Measurements from ENCODE around the gene TAGAP.
A peak's percentile ranks its signal among the peaks of the same experiment; 100 is the strongest.
"Not testable (repeated sequence)": the region's sequence is repeated elsewhere in the genome, so short reads cannot be mapped to it uniquely, and the experiment has no call there.

The TAGAP gene

DNA sequence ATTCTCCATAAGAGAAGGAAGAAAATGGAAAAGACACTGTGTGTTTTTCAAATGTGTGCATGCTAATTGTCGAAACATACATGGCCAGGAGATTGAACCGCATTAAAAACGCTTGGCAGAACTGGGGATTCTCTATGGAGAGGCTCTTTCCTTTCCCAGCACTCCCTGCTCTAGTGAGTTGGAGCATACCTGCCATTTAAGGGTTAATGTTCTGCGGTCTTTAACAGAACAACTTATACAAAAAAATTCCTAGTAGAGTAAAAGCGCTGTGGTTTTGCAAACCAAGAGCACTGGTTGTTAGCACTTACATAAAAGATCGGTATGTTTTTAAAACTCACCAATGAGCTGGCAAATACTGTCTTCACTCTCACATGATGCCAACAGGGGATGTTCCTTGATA, 1.5 kb downstream of the TAGAP start:
- DNase-seq = no peak

GRCh38 chr6:159042826-159043181, 2.0 kb downstream of the TAGAP start:
- DNase-seq = no peak

GRCh38 chr6:159042003-159042825, 2.6 kb downstream of the TAGAP start:
- DNase-seq = peak; percentile 80

DNA sequence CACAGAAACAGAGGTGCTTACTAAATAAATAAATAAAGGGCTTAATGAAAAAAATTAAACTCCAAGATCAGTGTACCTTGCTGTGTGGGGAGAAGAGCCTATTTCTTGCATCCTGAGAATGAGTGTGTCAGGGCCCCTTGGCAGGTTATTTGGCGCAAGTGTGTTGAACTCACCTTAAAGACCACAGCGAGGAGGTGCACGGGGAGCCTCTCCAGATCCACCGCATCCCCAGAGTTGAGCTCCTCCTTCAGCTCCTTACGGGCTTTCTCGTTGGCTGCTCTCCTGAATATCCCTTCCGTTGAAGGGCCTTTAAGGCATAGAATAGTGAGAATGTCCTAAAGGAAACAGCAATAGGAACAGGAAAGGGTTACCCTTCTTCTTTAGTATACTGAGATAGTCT, 3.6 kb downstream of the TAGAP start:
- no peak for DNase-seq

DNA sequence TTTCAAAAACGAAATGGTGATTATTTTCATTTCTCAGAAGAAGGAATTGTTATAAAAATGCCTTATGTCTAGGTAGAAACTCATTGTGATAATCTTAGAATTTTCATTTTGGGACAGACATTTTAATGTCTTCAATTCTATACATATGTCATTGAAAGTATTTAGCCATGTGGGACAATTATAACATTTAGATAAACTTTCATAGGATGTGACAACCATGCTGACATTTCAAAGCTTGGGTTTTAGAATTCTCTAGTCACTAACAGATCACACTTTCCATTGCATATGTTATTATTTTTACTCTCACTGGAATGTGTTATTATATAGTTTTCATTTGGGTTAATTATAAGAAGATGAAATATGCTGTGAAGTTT, 4.9 kb downstream of the TAGAP start:
- no peak for DNase-seq

DNA sequence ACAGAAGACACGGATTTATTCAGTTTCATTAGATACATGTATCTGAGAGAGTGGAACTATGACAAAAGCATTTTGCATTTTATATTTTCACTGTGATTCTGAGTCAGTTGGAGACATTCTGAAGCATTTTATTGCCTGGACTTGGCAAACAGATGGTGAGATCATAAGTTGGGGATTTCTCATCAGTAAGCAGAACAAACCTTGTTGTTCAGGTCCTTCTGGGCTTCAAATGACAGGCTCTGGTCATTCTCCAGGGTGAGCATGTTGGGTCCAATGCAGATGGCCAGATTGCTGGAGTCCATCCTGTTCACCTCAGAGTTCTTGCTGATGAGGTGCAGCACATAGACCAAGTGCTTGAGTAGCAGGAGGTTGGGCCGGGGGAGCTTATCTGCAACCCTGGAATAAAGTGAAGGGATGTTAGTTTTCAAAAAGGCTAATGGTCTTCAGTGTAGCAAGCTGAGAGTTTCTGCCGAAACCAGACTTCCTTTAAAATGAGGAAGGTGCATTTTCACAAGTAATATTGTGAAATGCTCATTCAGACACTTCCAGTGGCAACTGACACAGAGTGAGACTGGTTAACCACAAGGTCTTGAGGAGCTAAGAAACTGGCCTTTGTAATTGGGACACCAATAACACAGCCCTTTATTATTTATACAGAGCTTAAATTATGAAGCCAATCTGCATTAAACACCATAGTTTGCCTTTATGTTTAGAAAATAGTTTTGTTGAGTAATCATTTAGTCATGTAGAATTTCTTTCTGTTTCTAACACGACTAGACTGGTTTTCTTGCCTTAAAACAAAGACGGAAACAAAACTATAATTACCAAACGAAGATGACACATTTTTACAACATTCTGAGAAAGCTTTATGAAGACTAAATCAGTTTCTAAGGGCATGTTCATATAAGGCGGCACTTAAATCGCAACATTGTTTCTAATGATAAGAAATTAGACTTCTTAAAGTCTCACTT, 5.6 kb downstream of the TAGAP start:
- DNase-seq = no peak

DNA sequence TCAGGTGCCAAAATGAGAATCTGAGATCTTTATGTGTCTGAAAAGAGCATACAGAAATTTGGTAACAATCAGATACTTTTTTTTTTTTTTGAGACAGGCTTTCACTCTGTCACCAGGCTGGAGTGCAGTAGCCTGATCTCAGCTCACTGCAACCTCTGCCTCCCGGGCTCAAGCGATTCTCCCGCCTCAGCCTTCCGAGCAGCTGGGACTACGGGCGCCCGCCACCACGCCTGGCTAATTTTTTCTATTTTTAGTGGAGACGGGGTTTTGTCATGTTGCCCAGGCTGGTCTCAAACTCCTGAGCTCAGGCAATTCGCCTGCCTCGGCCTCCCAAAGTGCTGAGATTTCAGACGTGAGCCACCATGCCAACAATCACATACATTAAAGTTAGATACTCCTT, 6.5 kb downstream of the TAGAP start:
- DNase-seq = not testable (repeated sequence)

DNA sequence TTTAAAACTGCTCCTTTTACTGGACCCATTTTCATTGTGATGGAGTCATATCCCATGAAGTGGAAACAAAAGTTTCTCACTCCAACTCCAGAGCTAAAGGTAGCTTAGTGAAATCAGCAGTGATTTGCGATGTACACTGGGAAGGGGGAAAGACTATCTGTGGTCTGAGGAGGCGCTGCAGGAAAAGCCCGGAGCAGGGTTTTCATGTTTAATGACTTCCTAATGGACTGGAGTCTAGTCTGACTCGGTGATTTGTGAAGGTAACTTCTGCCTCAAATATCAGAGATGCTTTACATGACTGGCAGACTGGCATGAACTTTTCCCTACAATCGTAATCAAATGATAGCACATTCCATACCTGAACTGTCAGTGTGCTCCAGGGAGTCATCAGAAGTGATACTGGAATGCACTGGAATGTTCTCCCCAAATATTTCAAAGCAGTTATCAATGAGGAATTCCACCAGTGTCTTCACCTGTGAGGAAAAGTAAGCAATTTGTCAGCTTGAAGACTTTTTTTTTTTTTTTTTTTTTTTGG, 7.0 kb downstream of the TAGAP start:
- no peak for DNase-seq

DNA sequence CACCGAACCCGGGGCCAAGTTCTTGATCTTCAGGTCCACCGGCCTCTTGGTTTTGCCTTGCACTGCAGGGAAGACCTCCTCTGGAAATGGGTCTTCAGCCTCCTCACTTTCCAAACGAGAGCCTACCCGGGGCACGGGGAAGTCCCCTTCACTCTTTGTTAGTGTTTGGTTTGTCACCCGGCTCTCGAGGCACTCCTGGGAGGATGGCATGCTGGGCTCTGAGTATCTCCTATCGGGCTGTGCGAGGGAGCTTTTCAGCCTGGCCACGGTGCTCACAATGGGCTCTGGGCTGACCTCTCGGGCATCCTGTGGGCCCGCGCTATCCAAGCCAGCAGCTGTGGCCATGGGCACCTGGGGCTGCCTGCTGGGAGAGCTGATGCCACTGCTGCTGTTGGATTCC, 8.1 kb downstream of the TAGAP start:
- DNase-seq = no peak

- DNase-seq = no peak
Measured at GRCh38 chr6:159035891-159036290, 8.9 kb downstream of the TAGAP start.

DNA sequence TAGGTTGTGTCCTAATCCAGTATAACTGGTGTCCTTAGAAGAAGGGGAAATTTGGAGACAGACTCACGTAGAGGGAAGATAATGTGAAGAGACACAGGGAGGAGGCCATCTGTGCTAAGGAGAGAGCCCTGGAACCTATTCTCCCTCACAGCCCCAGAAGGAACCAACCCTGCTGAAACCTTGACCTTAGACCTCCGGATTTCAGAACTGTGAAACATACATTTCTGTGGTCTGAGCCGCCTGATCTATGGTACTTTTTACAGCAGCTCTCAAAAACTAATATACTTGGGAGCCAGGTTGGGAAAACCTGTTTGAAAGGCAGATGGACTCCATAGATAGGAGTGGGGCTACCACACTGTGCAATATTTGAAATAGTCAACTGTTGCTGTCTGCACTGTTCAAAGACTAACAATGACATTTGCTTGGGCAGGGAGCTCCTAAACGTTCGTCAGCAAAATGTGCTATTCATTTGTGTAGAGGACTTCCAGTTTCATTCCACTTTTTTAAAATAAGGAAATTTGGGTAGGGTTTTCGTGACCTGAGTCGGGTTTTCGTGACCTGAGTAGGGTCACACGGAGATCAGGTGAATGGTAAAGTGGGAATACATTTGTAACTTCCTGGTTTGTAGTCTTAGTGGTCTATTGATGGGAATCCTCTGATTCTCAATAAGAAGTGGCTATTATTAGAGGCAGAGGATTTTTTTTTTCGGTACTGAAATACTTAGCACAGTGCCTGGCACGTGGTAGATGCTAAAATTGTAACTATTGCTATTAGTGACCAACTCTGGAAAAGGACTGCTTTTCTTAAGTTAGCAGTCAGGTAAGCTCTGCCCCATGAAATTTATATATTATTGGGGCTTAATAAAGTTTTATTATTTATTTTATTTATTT, 11.4 kb downstream of the TAGAP start:
- no peak for DNase-seq

DNA sequence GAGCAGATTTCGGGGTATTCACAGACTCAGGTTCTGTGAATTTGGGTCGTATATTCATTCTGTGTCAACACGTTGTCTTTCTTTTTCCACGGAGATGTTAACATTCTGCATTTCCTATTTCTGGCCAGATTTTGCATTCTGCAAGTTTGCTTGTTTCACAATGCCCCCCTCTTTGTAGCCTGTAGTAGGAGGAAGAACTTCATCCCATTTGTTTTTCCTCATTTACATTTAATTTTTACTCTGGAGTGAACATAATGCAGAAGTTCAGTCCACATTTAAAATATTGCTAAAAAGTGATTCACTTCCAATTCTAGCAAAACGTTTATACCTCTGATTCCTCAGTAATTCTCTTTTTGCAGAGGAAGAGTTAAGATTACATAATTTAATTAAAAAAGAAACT, 12.9 kb downstream of the TAGAP start:
- no peak for DNase-seq

- DNase-seq = no peak
Measured at GRCh38 chr6:159030168-159030567, 14.6 kb downstream of the TAGAP start.

GRCh38 chr6:159025224-159025623, 19.6 kb downstream of the TAGAP start:
- DNase-seq = not testable (repeated sequence)

DNA sequence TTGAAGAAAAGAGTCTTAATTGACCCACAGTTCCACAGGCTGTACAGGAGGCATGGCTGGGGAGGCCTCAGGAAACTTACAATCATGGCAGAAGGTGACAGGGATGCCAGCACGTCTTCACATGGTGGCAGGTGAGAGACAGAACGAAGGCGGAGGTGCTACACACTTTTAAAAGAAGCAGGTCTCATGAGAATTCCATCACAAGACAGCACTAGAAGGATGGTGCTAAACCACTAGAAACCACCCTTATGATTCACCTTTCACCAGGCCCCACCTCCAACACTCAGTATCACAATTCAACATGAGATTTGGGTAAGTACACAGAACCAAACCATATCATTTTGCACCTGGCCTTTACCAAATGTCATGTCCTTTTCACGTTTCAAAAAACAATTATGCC, 20.9 kb downstream of the TAGAP start:
- no peak for DNase-seq

GRCh38 chr6:159020011-159020410, 24.8 kb downstream of the TAGAP start:
- DNase-seq = no peak

DNA sequence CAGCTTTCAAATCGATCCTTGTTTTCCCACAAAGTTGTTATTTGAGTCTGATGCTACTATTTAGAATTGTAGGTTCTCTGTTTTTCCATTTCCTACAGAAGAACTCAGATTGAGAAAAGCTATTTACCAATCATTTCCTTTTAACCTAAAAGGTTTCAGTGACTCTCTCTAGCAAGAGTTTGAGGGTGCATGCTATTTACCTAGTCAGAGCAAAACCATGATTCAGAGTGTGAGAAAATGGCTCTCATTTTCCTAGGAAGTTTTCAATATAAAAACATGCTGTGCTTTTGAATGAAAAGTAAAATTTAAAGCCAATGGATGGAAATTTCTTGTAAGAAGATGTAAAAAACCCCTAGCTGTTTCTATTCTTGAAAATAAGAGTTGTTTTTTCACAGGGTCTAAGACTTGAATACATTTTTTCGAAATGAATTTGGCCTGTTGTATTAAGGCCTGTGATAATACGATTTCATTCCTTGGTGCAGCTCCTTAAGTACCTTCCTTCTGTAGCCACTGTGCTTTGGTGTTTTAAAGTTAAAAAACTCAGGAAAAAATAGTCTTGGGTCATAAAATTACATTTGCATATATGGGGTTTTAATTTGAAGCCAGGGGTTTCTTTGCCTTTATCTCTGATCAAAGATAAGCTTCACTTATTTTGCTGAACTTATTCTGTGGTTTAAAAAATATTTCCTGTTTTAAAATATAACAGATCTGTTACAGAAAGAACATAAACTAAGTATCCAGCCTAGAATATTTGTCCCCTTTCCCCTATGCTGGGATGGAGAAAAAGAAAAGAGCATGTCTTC, 26.8 kb downstream of the TAGAP start:
- DNase-seq = no peak

DNA sequence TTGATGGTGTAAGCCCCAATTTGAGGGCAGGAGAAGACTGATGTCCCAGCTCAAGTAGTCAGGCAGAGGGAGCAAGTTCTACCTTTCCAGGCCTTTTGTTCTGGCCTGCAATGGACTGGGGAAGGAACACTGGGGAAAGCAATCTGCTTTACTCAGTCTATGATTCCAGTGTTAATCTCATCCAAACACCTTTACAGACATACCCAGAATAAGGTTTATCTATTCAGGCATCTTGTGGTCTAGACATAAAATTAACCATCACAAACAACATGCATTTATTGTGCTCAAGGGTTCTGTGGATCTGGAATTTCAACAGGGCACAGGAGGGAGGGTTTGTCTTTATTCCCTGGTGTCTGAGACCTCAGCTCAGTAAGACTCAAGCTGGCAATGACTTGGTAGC, 30.4 kb downstream of the TAGAP start:
- no peak for DNase-seq

DNA sequence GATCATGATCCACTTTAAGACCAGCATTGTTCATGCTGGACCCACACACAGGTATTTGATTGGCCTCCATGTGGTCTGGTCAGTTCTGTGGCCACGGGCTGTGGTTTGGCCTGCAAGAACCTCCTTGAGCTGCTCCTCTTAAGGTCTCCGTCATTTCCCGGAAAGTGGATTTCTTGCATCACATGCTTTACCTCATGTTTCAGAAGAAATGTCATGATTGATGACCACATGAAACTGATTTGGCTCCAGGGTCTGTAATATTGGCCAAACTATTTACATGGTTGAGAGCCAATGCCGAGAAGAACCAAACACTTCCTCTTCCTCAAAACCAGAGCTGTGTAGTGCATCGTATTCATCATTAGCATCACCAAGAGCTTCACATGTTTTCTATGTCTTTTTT, 31.6 kb downstream of the TAGAP start:
- no peak for DNase-seq

DNA sequence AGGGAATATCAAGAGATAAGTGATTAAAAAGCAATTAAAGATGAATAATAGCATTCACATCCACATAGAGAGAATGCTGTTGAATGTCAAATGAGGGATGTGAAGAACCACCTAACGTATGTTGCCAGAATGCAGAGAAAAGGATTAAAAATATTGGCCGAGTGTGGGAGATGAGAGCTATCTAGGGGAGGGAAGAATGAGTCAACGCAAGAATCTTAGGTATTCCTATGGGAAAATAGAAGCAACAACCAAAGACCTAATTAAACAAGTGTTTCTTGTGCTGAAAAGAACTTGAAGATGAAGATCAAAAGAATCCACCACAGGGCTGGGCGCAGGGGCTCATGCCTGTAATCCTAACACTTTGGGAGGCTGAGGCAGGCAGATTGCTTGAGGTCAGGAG, 32.6 kb downstream of the TAGAP start:
- no peak for DNase-seq

DNA sequence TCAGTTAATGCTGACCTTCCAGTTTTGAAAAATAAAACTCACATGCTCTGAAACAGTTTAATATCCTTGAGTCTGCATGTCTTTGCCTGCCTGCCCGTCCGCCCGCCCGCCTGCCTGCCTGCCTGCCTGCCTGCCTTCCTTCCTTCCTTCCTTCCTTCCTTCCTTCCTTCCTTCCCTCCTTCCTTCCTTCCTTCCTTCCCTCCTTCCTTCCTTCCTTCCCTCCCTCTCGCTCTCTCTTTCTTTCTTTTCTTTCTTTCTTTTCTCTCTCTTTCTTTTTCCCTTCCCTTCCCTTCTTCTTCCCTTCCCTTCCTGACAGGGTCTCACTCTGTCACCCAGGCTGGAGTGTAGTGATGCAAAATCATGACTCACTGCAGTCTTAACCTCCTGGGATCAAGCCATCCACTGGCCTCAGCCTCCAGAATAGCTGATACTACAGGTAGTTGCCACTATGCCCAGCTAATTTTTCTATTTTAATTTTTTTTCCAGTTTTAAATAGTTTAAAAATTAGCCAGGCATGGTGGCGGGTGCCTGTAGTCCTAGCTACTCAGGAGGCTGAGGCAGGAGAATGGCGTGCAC, 34.7 kb downstream of the TAGAP start:
- not testable (repeated sequence) for DNase-seq
